ENCODE measurements around the gene CIDEC.
A peak's percentile ranks its signal among the peaks of the same experiment; 100 is the strongest.
"Not testable (repeated sequence)": the region's sequence is repeated elsewhere in the genome, so short reads cannot be mapped to it uniquely, and the experiment has no call there.

Gene CIDEC

DNA sequence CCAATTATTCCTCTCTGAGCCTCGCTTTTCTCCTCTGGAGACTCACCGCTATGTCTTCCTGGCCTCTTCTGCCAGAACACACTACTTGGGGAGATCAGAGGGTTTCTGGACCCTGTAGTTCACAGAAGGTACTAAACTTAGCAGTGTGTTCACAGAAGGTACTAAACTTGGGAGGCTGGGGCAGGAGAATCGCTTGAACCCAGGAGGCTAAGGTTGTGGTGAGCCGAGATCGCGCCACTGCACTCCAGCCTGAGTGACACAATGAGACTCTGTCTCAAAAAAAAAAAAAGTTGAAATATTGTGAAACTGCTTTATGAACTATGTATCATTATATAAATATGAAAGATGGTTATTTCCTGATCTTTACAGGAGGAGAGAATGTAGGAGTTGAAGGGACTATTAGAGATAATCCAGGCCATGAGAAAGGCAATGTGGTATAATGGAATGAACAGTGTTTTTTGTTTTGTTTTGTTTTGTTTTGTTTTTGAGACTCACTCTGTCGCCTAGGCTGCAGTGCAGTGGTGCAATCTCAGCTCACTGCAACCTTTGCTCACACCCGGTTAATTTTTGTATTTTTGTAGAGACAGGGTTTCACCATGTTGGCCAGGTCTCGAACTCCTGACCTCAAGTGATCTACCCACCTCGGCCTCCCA lies 16.8 kb upstream of the CIDEC start:
- not testable (repeated sequence) for H2AFZ ChIP-seq (ENCODE audit: low read length); H2BK120ac ChIP-seq (ENCODE audit: low read depth, low read length); H2BK5ac ChIP-seq (ENCODE audit: low read length); H3K9me3 ChIP-seq (replicated peaks in 1 of 2; ENCODE audit: control insufficient read depth in 2 of 2, insufficient read depth in 1 of 2, low read depth in 1 of 2, low read length in 2 of 2); H3K9ac ChIP-seq (ENCODE audit: low read depth, low read length, poor library complexity); H2AK5ac ChIP-seq (ENCODE audit: low read depth, low read length); H3K4me2 ChIP-seq (ENCODE audit: insufficient read depth, low read length, poor library complexity, severe bottlenecking); DNase-seq (ENCODE audit: low spot score); H3K4me3 ChIP-seq (ENCODE audit: low read length in 2 of 2); H2BK15ac ChIP-seq (ENCODE audit: low read length); H2BK12ac ChIP-seq (ENCODE audit: low read length); H3K18ac ChIP-seq (ENCODE audit: low read length); H3K27me3 ChIP-seq (ENCODE audit: control insufficient read depth in 3 of 3, insufficient read depth in 3 of 3, low read depth in 1 of 3, low read length in 3 of 3); H4K8ac ChIP-seq (ENCODE audit: low read depth, low read length); H3K79me1 ChIP-seq (ENCODE audit: low read depth, low read length); H3K23ac ChIP-seq (ENCODE audit: low read depth, low read length, poor library complexity); H3K4ac ChIP-seq (ENCODE audit: low read length); H3K4me1 ChIP-seq (ENCODE audit: control insufficient read depth in 2 of 2, insufficient read depth in 1 of 2, low read depth in 1 of 2, low read length in 2 of 2); H4K91ac ChIP-seq (ENCODE audit: low read depth, low read length, poor library complexity); H3K14ac ChIP-seq (ENCODE audit: low read length); H3K27ac ChIP-seq (replicated peaks; ENCODE audit: low read length)
- peaks cover 14 to 36% of the 10 kb centered on the region in 2 donors for H3K36me3 ChIP-seq (replicated peaks in 1 of 2; ENCODE audit: control insufficient read depth in 2 of 2, insufficient read depth in 2 of 2, low read length in 2 of 2)
- no CpG with 5 or more reads among the region's 10 CpGs for WGBS, 2 donors (ENCODE audit: extremely low coverage in 2 of 2, insufficient read length in 2 of 2, insufficient replicate concordance in 1 of 2)

- not testable (repeated sequence) for H2BK5ac ChIP-seq (ENCODE audit: low read length); H3K9ac ChIP-seq (ENCODE audit: low read depth, low read length, poor library complexity); H3K4me1 ChIP-seq (ENCODE audit: control insufficient read depth in 2 of 2, insufficient read depth in 1 of 2, low read depth in 1 of 2, low read length in 2 of 2); H3K27ac ChIP-seq (replicated peaks; ENCODE audit: low read length); H2AK5ac ChIP-seq (ENCODE audit: low read depth, low read length); H3K27me3 ChIP-seq (ENCODE audit: control insufficient read depth in 3 of 3, insufficient read depth in 3 of 3, low read depth in 1 of 3, low read length in 3 of 3); H3K4ac ChIP-seq (ENCODE audit: low read length); H2BK15ac ChIP-seq (ENCODE audit: low read length); H2BK12ac ChIP-seq (ENCODE audit: low read length); H2AFZ ChIP-seq (ENCODE audit: low read length); H3K4me2 ChIP-seq (ENCODE audit: insufficient read depth, low read length, poor library complexity, severe bottlenecking); H3K9me3 ChIP-seq (replicated peaks in 1 of 2; ENCODE audit: control insufficient read depth in 2 of 2, insufficient read depth in 1 of 2, low read depth in 1 of 2, low read length in 2 of 2); H4K8ac ChIP-seq (ENCODE audit: low read depth, low read length); H3K18ac ChIP-seq (ENCODE audit: low read length); DNase-seq (ENCODE audit: low spot score); H3K23ac ChIP-seq (ENCODE audit: low read depth, low read length, poor library complexity); H4K91ac ChIP-seq (ENCODE audit: low read depth, low read length, poor library complexity); H3K14ac ChIP-seq (ENCODE audit: low read length); H3K4me3 ChIP-seq (ENCODE audit: low read length in 2 of 2); H2BK120ac ChIP-seq (ENCODE audit: low read depth, low read length); H3K79me1 ChIP-seq (ENCODE audit: low read depth, low read length)
- H3K36me3 ChIP-seq (replicated peaks in 1 of 2; ENCODE audit: control insufficient read depth in 2 of 2, insufficient read depth in 2 of 2, low read length in 2 of 2): peaks cover 14 to 40% of the 10 kb centered on the region in 2 donors
- WGBS, 2 donors (ENCODE audit: extremely low coverage in 2 of 2, insufficient read length in 2 of 2, insufficient replicate concordance in 1 of 2): no CpG with 5 or more reads among the region's 3 CpGs
Observed at GRCh38 chr3:9895715-9896114, 15.7 kb upstream of the CIDEC start.

DNA sequence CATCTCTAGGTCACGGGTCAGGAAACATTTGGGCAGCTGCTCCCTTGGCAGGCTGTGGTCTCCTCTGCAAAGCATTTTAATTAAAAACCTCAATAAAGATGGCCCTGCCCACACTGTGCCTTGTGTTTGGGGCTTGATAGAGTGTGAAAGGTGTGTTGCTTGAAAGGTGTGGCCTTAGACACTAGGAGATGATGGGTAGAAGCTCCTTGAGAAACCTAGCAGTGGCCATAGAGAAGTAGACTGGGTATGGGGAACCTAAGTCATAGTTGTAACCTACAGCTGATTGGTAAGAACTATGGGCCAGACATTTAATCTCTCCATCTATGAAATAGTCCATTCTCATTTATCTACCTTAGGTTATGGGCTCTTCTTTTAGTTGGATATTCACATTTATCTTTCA lies 13.7 kb upstream of the CIDEC start:
- Histone ChIP-seq H3K23ac (ENCODE audit: low read depth, low read length, poor library complexity) (no peak overlapping the region), H2AK5ac (ENCODE audit: low read depth, low read length) (no peak overlapping the region), H2BK12ac (ENCODE audit: low read length) (no peak overlapping the region), H3K18ac (ENCODE audit: low read length) (no peak overlapping the region), H3K14ac (ENCODE audit: low read length) (no peak overlapping the region), H2BK120ac (ENCODE audit: low read depth, low read length) (no peak overlapping the region), H4K8ac (ENCODE audit: low read depth, low read length) (no peak overlapping the region), H3K27me3 (ENCODE audit: control insufficient read depth in 3 of 3, insufficient read depth in 3 of 3, low read depth in 1 of 3, low read length in 3 of 3) (peaks cover 0 to 5% (median 0%) of the 10 kb centered on the region in 3 experiments), H2BK15ac (ENCODE audit: low read length) (no peak overlapping the region), H3K27ac (replicated peaks; ENCODE audit: low read length) (no peak overlapping the region), H3K4ac (ENCODE audit: low read length) (no peak overlapping the region), H3K79me1 (ENCODE audit: low read depth, low read length) (peaks cover 5% of the 10 kb centered on the region), H3K4me3 (ENCODE audit: low read length in 2 of 2) (no peak overlapping the region), H2BK5ac (ENCODE audit: low read length) (no peak overlapping the region), H3K4me1 (ENCODE audit: control insufficient read depth in 2 of 2, insufficient read depth in 1 of 2, low read depth in 1 of 2, low read length in 2 of 2) (peaks cover 0 to 1% of the 10 kb centered on the region in 2 donors), H3K9ac (ENCODE audit: low read depth, low read length, poor library complexity) (no peak overlapping the region), H4K91ac (ENCODE audit: low read depth, low read length, poor library complexity) (no peak overlapping the region), H2AFZ (ENCODE audit: low read length) (no peak overlapping the region), H3K4me2 (ENCODE audit: insufficient read depth, low read length, poor library complexity, severe bottlenecking) (no peak overlapping the region), H3K36me3 (replicated peaks in 1 of 2; ENCODE audit: control insufficient read depth in 2 of 2, insufficient read depth in 2 of 2, low read length in 2 of 2) (peaks cover 14 to 40% of the 10 kb centered on the region in 2 donors), H3K9me3 (replicated peaks in 1 of 2; ENCODE audit: control insufficient read depth in 2 of 2, insufficient read depth in 1 of 2, low read depth in 1 of 2, low read length in 2 of 2) (peaks cover 0 to 3% of the 10 kb centered on the region in 2 donors)
- no peak for DNase-seq (ENCODE audit: low spot score)
- WGBS, 2 donors (ENCODE audit: extremely low coverage in 2 of 2, insufficient read length in 2 of 2, insufficient replicate concordance in 1 of 2): no CpG with 5 or more reads among the region's 1 CpG

DNA sequence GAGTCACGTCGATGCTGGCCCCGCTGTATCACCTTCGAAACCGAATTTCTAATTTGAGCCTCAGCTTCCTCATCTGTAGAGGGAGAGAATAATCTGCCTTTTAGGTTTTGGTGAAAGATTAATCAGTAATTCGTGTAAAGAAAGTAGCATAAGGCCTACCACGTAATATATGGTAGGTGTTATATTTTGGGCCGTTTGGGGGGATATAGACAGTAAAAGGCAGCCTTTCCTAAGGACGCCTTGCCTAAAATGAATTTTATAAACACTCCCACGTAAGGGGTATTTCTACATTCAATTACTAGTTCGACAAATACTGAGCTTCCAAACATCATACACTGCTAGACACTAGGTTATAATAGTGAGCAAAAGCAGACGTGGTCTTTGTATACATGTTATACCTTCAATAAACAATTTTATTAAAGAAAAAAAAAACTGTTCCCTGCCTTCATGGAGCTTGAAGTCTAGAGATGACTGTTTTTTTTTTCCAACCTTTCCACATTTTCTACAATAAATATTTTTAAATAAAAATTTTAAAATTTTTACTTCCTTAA lies 11.1 kb upstream of the CIDEC start:
- H4K91ac ChIP-seq (ENCODE audit: low read depth, low read length, poor library complexity): no peak overlapping the region
- peaks cover 0 to 3% of the 10 kb centered on the region in 2 donors for H3K9me3 ChIP-seq (replicated peaks in 1 of 2; ENCODE audit: control insufficient read depth in 2 of 2, insufficient read depth in 1 of 2, low read depth in 1 of 2, low read length in 2 of 2)
- H4K8ac ChIP-seq (ENCODE audit: low read depth, low read length): no peak overlapping the region
- H2BK120ac ChIP-seq (ENCODE audit: low read depth, low read length): peak overlapping the region; percentile 28
- H3K27ac ChIP-seq (replicated peaks; ENCODE audit: low read length): no peak overlapping the region
- peaks cover 14 to 38% of the 10 kb centered on the region in 2 donors for H3K36me3 ChIP-seq (replicated peaks in 1 of 2; ENCODE audit: control insufficient read depth in 2 of 2, insufficient read depth in 2 of 2, low read length in 2 of 2)
- H2AFZ ChIP-seq (ENCODE audit: low read length): peak overlapping the region; percentile 94
- no peak overlapping the region for H2BK15ac ChIP-seq (ENCODE audit: low read length)
- WGBS, 2 donors (ENCODE audit: extremely low coverage in 2 of 2, insufficient read length in 2 of 2, insufficient replicate concordance in 1 of 2): no CpG with 5 or more reads among the region's 12 CpGs
- H3K23ac ChIP-seq (ENCODE audit: low read depth, low read length, poor library complexity): peak overlapping the region; percentile 100
- peak overlapping the region; percentile 84 for H3K14ac ChIP-seq (ENCODE audit: low read length)
- no peak overlapping the region for H2BK12ac ChIP-seq (ENCODE audit: low read length)
- H3K79me1 ChIP-seq (ENCODE audit: low read depth, low read length): peaks cover 5% of the 10 kb centered on the region
- no peak overlapping the region for H3K4ac ChIP-seq (ENCODE audit: low read length)
- H3K4me3 ChIP-seq (ENCODE audit: low read length in 2 of 2): peak overlapping the region; percentile 98 to 99
- H3K9ac ChIP-seq (ENCODE audit: low read depth, low read length, poor library complexity): peak overlapping the region; percentile 100
- peaks cover 0 to 8% (median 0%) of the 10 kb centered on the region in 3 experiments for H3K27me3 ChIP-seq (ENCODE audit: control insufficient read depth in 3 of 3, insufficient read depth in 3 of 3, low read depth in 1 of 3, low read length in 3 of 3)
- H3K4me1 ChIP-seq (ENCODE audit: control insufficient read depth in 2 of 2, insufficient read depth in 1 of 2, low read depth in 1 of 2, low read length in 2 of 2): peaks cover 0 to 1% of the 10 kb centered on the region in 2 donors
- peak overlapping the region; percentile 76 for H3K4me2 ChIP-seq (ENCODE audit: insufficient read depth, low read length, poor library complexity, severe bottlenecking)
- peak overlapping the region; percentile 60 for H2AK5ac ChIP-seq (ENCODE audit: low read depth, low read length)
- H3K18ac ChIP-seq (ENCODE audit: low read length): peak overlapping the region; percentile 99
- peak overlapping the region; percentile 83 for H2BK5ac ChIP-seq (ENCODE audit: low read length)
- no peak for DNase-seq (ENCODE audit: low spot score)

All from neuronal stem cell (in vitro differentiated cells).